Measurements from ENCODE around the gene EDRF1. TPM values are rescaled to one million over a fixed set of nuclear protein-coding genes. Genes with fewer than 3 reads are reported as not detected.

Gene EDRF1
- total and polyA plus RNA-seq, 12 donors: 8.1 to 35.9 (median 18.6) TPM

GRCh38 chr10:125734823-125735222, 15.3 kb downstream of the EDRF1 start:
- H3K27ac ChIP-seq: no peak overlapping the region
- H3K4me3 ChIP-seq: no peak overlapping the region
- DNase-seq: no peak
- TF ChIP-seq CTCF (IDR thresholded peaks at IDR 0.05) (no peak), POLR2A (IDR thresholded peaks at IDR 0.05) (no peak)
- H3K4me1 ChIP-seq (replicated peaks in 1 of 2): no peaks in the 10 kb centered on the region
- no peaks in the 10 kb centered on the region for H3K9me3 ChIP-seq (replicated peaks in 1 of 3)
- WGBS, 4 donors: 92 to 96% (median 94%) methylated on average over 1 of the region's 1 CpG
- H3K36me3 ChIP-seq (replicated peaks in 1 of 2): peaks cover 0 to 96% of the 10 kb centered on the region in 2 donors
- intact Hi-C loops (cut with DNase I): no loop called here
- no peaks in the 10 kb centered on the region for H3K27me3 ChIP-seq

GRCh38 chr10:125738206-125738605, 18.7 kb downstream of the EDRF1 start:
- 90 to 92% (median 91%) methylated on average over 5 of the region's 5 CpGs for WGBS, 4 donors
- H3K4me1 ChIP-seq (replicated peaks in 1 of 2): no peaks in the 10 kb centered on the region
- no peak overlapping the region for H3K27ac ChIP-seq
- intact Hi-C loops (cut with DNase I): no loop called here
- peaks cover 0 to 91% of the 10 kb centered on the region in 2 donors for H3K36me3 ChIP-seq (replicated peaks in 1 of 2)
- no peaks in the 10 kb centered on the region for H3K27me3 ChIP-seq
- DNase-seq: no peak
- H3K9me3 ChIP-seq (replicated peaks in 1 of 3): no peaks in the 10 kb centered on the region
- TF ChIP-seq POLR2A (IDR thresholded peaks at IDR 0.05) (no peak), CTCF (IDR thresholded peaks at IDR 0.05) (no peak)
- no peak overlapping the region for H3K4me3 ChIP-seq

- 91 to 93% (median 92%) methylated on average over 7 of the region's 7 CpGs for WGBS, 4 donors
- Histone ChIP-seq H3K4me1 (replicated peaks in 1 of 2) (no peaks in the 10 kb centered on the region), H3K27me3 (no peaks in the 10 kb centered on the region), H3K9me3 (replicated peaks in 1 of 3) (no peaks in the 10 kb centered on the region), H3K36me3 (replicated peaks in 1 of 2) (peaks cover 0 to 83% of the 10 kb centered on the region in 2 donors), H3K4me3 (no peak overlapping the region), H3K27ac (no peak overlapping the region)
- no peak for DNase-seq
- no peak for TF ChIP-seq POLR2A (IDR thresholded peaks at IDR 0.05)
- no peak for TF ChIP-seq CTCF (IDR thresholded peaks at IDR 0.05)
- intact Hi-C loops (cut with DNase I): loop anchor here in 1 of 2 donors (10.0 kb wide), 1 partner anchor 95 kb away; no protein-coding TSS in a partner anchor
Observed at GRCh38 chr10:125739994-125740679, 20.6 kb downstream of the EDRF1 start.

DNA sequence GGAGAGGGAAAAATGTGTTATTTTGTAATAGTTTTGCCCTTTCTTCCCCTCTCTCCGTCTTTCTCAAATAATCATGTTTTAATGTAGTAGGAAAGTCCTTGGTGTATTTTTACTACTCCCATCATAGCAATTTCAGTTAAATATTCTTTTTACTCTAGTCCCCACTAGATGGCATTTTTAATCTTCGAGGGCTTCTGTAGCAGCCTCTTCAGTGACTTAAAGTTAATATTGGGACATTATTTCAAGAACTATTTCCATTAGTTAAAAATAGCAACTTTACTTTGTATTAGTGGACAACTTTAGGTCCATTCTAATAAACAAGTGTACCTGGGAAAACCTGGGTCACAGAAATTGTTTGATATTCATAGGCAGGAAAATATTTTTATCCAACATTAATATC, 23.0 kb downstream of the EDRF1 start:
- Histone ChIP-seq H3K36me3 (replicated peaks in 1 of 2) (peaks cover 0 to 85% of the 10 kb centered on the region in 2 donors), H3K4me3 (no peak overlapping the region), H3K9me3 (replicated peaks in 1 of 3) (no peaks in the 10 kb centered on the region), H3K4me1 (replicated peaks in 1 of 2) (no peaks in the 10 kb centered on the region), H3K27ac (no peak overlapping the region), H3K27me3 (no peaks in the 10 kb centered on the region)
- 33 to 46% (median 40%) methylated on average over 2 of the region's 2 CpGs for WGBS, 4 donors
- DNase-seq: no peak
- no peak for TF ChIP-seq POLR2A (IDR thresholded peaks at IDR 0.05)
- TF ChIP-seq CTCF (IDR thresholded peaks at IDR 0.05): no peak
- intact Hi-C loops (cut with DNase I): loop anchor here in 1 of 2 donors (10.0 kb wide), 1 partner anchor 92 kb away; no protein-coding TSS in a partner anchor
